Measurements from ENCODE around the gene SHC1. TPM values are rescaled to one million over a fixed set of nuclear protein-coding genes. Genes with fewer than 3 reads are reported as not detected.
A peak's percentile ranks its signal among the peaks of the same experiment; 100 is the strongest.

SHC1 gene
- total and polyA plus RNA-seq, 2 donors = 61.2 to 110 TPM

- WGBS = 85% methylated on average over 5 of the region's 5 CpGs
- peaks cover 4% of the 10 kb centered on the region for H3K36me3 ChIP-seq (ENCODE audit: insufficient read depth)
- no peak overlapping the region for H3K27ac ChIP-seq (ENCODE audit: low read depth)
- H3K4me3 ChIP-seq (ENCODE audit: low read depth, low read length) = no peak overlapping the region
- H3K4me1 ChIP-seq (ENCODE audit: insufficient read depth) = no peaks in the 10 kb centered on the region
- DNase-seq (ENCODE audit: extremely low spot score) = no peak
Observed at GRCh38 chr1:154967331-154967950, 3.1 kb downstream of the SHC1 start.

DNA sequence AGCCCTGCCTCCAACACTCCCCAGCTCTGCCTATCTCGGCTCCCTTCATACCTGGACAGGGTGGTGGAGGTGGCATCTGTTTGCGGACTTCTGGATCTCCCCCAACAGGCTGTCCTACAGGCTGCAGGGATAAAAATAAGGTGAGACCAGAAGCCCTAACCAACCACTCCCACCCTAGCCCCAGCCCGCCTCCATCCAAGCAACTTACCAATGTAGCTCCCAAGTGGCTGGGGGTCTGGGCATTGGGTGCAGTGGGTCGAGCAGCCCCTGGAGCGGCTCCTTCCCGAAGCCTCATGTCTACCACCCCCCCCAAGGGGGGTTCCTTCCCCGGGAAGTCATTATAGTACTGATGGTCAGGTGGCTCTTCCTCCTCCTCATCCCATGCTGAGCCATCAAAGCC, 4.4 kb downstream of the SHC1 start:
- DNase-seq (ENCODE audit: extremely low spot score) = no peak
- H3K27ac ChIP-seq (ENCODE audit: low read depth) = no peak overlapping the region
- H3K4me1 ChIP-seq (ENCODE audit: insufficient read depth) = no peaks in the 10 kb centered on the region
- 87% methylated on average over 7 of the region's 7 CpGs for WGBS
- H3K4me3 ChIP-seq (ENCODE audit: low read depth, low read length) = no peak overlapping the region
- H3K36me3 ChIP-seq (ENCODE audit: insufficient read depth) = peaks cover 4% of the 10 kb centered on the region

DNA sequence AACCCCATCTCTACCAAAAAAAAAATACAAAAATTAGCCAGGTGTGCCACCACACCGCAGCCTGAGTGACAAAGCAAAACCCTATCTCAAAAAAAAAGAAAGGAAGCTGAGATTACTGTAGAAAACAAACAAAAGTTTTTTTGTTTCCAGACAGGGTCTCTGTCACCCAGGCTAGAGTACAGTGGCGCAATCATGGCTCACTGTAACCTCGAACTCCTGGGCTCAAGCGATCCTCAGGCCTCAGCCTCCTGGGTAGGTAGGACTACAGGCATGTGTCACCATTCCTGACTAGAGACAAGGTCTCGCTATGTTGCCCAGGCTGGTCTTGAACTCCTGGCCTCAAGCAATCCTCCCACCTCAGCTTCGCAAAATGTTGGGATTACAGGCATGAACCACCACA, 6.2 kb downstream of the SHC1 start:
- no peak for DNase-seq (ENCODE audit: extremely low spot score)
- peaks cover 4% of the 10 kb centered on the region for H3K36me3 ChIP-seq (ENCODE audit: insufficient read depth)
- no peak overlapping the region for H3K27ac ChIP-seq (ENCODE audit: low read depth)
- no peak overlapping the region for H3K4me3 ChIP-seq (ENCODE audit: low read depth, low read length)
- WGBS = 92% methylated on average over 6 of the region's 6 CpGs
- no peaks in the 10 kb centered on the region for H3K4me1 ChIP-seq (ENCODE audit: insufficient read depth)

DNA sequence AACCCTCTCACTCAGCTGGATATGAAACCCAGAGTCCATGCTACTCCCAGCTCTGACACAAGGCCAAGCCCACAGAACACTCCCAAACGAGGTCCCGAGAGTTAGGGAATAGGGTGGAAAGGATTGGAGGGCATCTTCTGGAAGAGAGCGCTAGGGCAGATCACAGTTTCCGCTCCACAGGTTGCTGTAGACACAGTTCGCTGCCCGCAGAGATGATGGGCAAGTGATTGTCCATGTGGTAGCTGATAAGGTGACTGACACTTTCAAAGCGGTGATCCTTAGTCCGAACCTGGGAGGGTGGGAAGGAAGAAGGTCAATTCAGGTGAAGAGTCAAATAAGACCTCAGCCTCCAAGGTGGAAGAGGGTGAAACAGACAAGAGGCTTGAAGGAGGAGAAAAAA, 6.9 kb downstream of the SHC1 start:
- WGBS = 80% methylated on average over 8 of the region's 8 CpGs
- Histone ChIP-seq H3K27ac (ENCODE audit: low read depth) (no peak overlapping the region), H3K36me3 (ENCODE audit: insufficient read depth) (peaks cover 4% of the 10 kb centered on the region), H3K4me3 (ENCODE audit: low read depth, low read length) (no peak overlapping the region), H3K4me1 (ENCODE audit: insufficient read depth) (no peaks in the 10 kb centered on the region)
- DNase-seq (ENCODE audit: extremely low spot score) = no peak

DNA sequence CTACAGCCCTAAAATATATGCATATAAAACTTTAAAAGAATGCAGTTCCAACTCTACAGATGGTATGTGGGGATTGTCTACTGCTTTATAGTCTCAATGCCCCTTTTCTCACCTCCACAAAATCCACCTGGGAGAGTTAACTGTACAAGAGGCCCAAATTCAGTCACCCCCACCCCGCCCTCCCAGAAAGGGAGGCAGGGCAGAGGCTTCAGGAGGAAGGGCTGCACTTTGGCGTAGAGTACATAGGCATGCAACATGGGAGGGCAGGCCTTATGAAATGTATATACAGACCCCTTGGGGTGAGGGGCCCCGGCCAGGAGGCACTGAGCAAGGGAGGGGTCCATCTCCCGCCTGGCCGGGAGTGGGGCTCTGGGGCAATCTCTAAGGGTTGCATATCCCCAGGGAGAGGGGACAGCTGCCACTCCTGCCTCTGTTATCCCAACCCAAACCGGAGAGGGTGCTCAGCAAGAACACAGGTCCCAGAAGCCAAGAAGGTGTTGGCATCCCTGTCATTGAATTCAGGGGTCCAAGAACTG, 7.7 kb downstream of the SHC1 start:
- Histone ChIP-seq H3K36me3 (ENCODE audit: insufficient read depth) (peaks cover 4% of the 10 kb centered on the region), H3K27ac (ENCODE audit: low read depth) (no peak overlapping the region), H3K4me1 (ENCODE audit: insufficient read depth) (no peaks in the 10 kb centered on the region), H3K4me3 (ENCODE audit: low read depth, low read length) (no peak overlapping the region)
- DNase-seq (ENCODE audit: extremely low spot score) = no peak
- WGBS = 52% methylated on average over 6 of the region's 6 CpGs

DNA sequence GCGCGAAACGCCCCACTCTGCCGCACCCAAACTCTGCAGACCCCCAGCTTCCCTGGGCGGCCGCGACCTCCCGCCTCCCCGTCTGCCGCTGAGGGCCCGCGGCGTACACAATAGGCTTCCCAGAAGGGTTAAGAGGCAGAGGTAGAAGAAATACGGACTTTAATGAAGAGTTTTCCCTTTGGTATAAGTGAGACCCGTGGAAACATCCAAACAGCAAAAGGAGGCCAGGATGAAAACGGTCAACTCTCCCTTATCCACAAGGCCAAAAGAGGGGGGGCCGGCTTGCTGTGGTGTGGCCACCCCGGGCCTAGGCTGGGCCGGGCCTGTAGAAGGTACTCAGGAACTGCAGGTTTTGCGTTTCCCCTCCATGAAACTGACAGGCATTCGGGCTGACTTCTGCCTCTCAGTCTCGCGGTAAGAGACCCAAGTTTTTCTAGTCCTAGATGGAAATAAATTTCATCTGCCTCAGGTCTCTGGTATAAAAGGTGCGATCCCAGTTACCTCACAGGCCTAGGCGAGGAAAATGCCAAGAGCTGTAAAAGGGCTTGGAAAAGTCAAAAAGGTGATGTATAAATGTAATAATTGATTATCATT, 8.3 kb downstream of the SHC1 start:
- H3K36me3 ChIP-seq (ENCODE audit: insufficient read depth) = peaks cover 4% of the 10 kb centered on the region
- 4% methylated on average over 25 of the region's 25 CpGs for WGBS
- DNase-seq (ENCODE audit: extremely low spot score) = no peak

GRCh38 chr1:154961207-154962155, 9.1 kb downstream of the SHC1 start, which contains the start of gene PYGO2:
TSS of gene PYGO2 (minus strand) at chr1:154961782. CDS start at chr1:154961576, 206 bp downstream.
- no peak for DNase-seq (ENCODE audit: extremely low spot score)
- Histone ChIP-seq H3K4me3 (ENCODE audit: low read depth, low read length) (peak within 1 kb of the TSS; percentile 86), H3K36me3 (ENCODE audit: insufficient read depth) (peaks cover 4% of the 10 kb centered on the region), H3K4me1 (ENCODE audit: insufficient read depth) (no peaks in the 10 kb centered on the region), H3K27ac (ENCODE audit: low read depth) (peak within 1 kb of the TSS; percentile 99)
- under 1% methylated on average over 93 of the region's 93 CpGs for WGBS

More for the DNA sequence above, 8.3 kb downstream of the SHC1 start:
- peak overlapping the region; percentile 86 for H3K4me3 ChIP-seq (ENCODE audit: low read depth, low read length)
- H3K4me1 ChIP-seq (ENCODE audit: insufficient read depth) = no peaks in the 10 kb centered on the region
- H3K27ac ChIP-seq (ENCODE audit: low read depth) = peak overlapping the region; percentile 99

GRCh38 chr1:154960446-154961136, 10.0 kb downstream of the SHC1 start:
- DNase-seq (ENCODE audit: extremely low spot score) = no peak
- Histone ChIP-seq H3K4me3 (ENCODE audit: low read depth, low read length) (peak overlapping the region; percentile 86), H3K36me3 (ENCODE audit: insufficient read depth) (peaks cover 4% of the 10 kb centered on the region), H3K27ac (ENCODE audit: low read depth) (peak overlapping the region; percentile 34), H3K4me1 (ENCODE audit: insufficient read depth) (no peaks in the 10 kb centered on the region)
- 36% methylated on average over 10 of the region's 10 CpGs for WGBS

DNA sequence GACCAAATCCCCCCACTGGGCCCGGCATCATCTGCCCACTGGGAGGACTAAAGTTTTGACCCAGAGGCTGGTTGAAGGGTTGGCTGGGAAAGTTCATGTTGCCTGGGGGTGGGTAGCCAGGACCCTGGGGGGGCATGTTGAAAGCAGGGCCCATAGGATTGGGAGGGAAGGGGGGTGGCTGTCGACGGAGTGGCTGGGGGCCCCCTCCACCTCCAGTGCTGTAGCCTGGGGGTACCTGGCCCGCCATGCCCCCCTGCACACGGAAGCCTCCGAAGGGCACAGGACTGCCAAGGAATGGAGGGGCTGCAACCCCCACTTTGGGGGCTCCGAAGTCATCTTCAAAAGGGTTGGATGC, 11.1 kb downstream of the SHC1 start:
- WGBS = 91% methylated on average over 7 of the region's 7 CpGs
- H3K4me3 ChIP-seq (ENCODE audit: low read depth, low read length) = no peak overlapping the region
- H3K4me1 ChIP-seq (ENCODE audit: insufficient read depth) = no peaks in the 10 kb centered on the region
- no peak overlapping the region for H3K27ac ChIP-seq (ENCODE audit: low read depth)
- no peaks in the 10 kb centered on the region for H3K36me3 ChIP-seq (ENCODE audit: insufficient read depth)
- no peak for DNase-seq (ENCODE audit: extremely low spot score)

GRCh38 chr1:154958681-154959425, 11.7 kb downstream of the SHC1 start:
- WGBS = 90% methylated on average over 16 of the region's 16 CpGs
- Histone ChIP-seq H3K4me3 (ENCODE audit: low read depth, low read length) (no peak overlapping the region), H3K36me3 (ENCODE audit: insufficient read depth) (no peaks in the 10 kb centered on the region), H3K27ac (ENCODE audit: low read depth) (no peak overlapping the region), H3K4me1 (ENCODE audit: insufficient read depth) (no peaks in the 10 kb centered on the region)
- DNase-seq (ENCODE audit: extremely low spot score) = no peak

GRCh38 chr1:154958036-154958435, 12.5 kb downstream of the SHC1 start:
- H3K36me3 ChIP-seq (ENCODE audit: insufficient read depth) = no peaks in the 10 kb centered on the region
- H3K27ac ChIP-seq (ENCODE audit: low read depth) = no peak overlapping the region

DNA sequence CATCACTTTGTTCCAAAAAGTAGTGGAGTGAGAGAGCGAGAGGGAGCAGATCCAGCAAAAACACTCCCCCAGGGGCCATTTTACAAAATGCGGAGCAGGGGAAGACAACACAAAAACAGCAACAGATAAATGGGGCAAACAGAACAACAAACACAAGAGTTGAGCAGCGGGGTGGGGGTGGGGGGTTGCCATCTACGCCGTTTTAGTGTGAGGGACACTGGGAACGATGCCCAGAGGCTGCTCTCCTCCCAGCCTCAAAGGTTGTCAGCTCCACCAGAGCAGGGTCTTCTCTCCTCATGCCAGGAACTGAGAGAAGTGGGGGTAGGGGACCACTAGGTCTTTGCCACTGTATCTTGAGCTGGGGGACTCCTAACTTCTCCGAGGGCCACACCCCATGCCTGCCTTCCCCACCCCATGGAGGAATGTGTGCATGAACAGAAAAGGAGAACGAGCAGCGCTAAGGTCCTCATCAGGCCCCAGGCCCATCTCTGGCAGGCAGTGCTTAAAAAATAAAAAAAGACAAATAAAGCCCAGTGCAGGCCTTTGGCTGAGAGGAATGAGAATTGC, 13.4 kb downstream of the SHC1 start:
- no peaks in the 10 kb centered on the region for H3K4me1 ChIP-seq (ENCODE audit: insufficient read depth)
- H3K36me3 ChIP-seq (ENCODE audit: insufficient read depth) = no peaks in the 10 kb centered on the region
- no peak overlapping the region for H3K4me3 ChIP-seq (ENCODE audit: low read depth, low read length)
- H3K27ac ChIP-seq (ENCODE audit: low read depth) = no peak overlapping the region
- DNase-seq (ENCODE audit: extremely low spot score) = no peak
- WGBS = 33% methylated on average over 9 of the region's 9 CpGs

More at GRCh38 chr1:154958036-154958435, 12.5 kb downstream of the SHC1 start:
- 79% methylated on average over 2 of the region's 2 CpGs for WGBS
- no peak for DNase-seq (ENCODE audit: extremely low spot score)
- no peaks in the 10 kb centered on the region for H3K4me1 ChIP-seq (ENCODE audit: insufficient read depth)
- no peak overlapping the region for H3K4me3 ChIP-seq (ENCODE audit: low read depth, low read length)
